ENCODE data around the gene RAP1GAP.
A peak's percentile ranks its signal among the peaks of the same experiment; 100 is the strongest.

The RAP1GAP gene

GRCh38 chr1:21604208-21604957, 64.8 kb downstream of the RAP1GAP start:
- DNase-seq = peak; percentile 7
- in situ Hi-C loops (cut with HindIII; ENCODE audit: low pct_ligation_motif_present, low pct_unique_long_range_greater_than_20kb, low sequenced_read_pairs) = no loop called here

GRCh38 chr1:21603177-21604138, 65.7 kb downstream of the RAP1GAP start:
- in situ Hi-C loops (cut with HindIII; ENCODE audit: low pct_ligation_motif_present, low pct_unique_long_range_greater_than_20kb, low sequenced_read_pairs) = no loop called here
- DNase-seq = no peak

GRCh38 chr1:21601278-21602048, 67.7 kb downstream of the RAP1GAP start:
- in situ Hi-C loops (cut with HindIII; ENCODE audit: low pct_ligation_motif_present, low pct_unique_long_range_greater_than_20kb, low sequenced_read_pairs) = no loop called here

GRCh38 chr1:21599402-21599801, 69.8 kb downstream of the RAP1GAP start:
- no peak for DNase-seq
- in situ Hi-C loops (cut with HindIII; ENCODE audit: low pct_ligation_motif_present, low pct_unique_long_range_greater_than_20kb, low sequenced_read_pairs) = no loop called here

More at GRCh38 chr1:21601278-21602048, 67.7 kb downstream of the RAP1GAP start:
- DNase-seq = no peak

GRCh38 chr1:21598904-21599303, 70.3 kb downstream of the RAP1GAP start:
- no peak for DNase-seq
- in situ Hi-C loops (cut with HindIII; ENCODE audit: low pct_ligation_motif_present, low pct_unique_long_range_greater_than_20kb, low sequenced_read_pairs) = no loop called here

- no peak for DNase-seq
- in situ Hi-C loops (cut with HindIII; ENCODE audit: low pct_ligation_motif_present, low pct_unique_long_range_greater_than_20kb, low sequenced_read_pairs) = no loop called here
Measured at GRCh38 chr1:21598417-21598816, 70.7 kb downstream of the RAP1GAP start.

- no peak for DNase-seq
- in situ Hi-C loops (cut with HindIII; ENCODE audit: low pct_ligation_motif_present, low pct_unique_long_range_greater_than_20kb, low sequenced_read_pairs) = no loop called here
Measured at GRCh38 chr1:21597753-21598152, 71.4 kb downstream of the RAP1GAP start.

GRCh38 chr1:21596628-21597027, 72.5 kb downstream of the RAP1GAP start:
- in situ Hi-C loops (cut with HindIII; ENCODE audit: low pct_ligation_motif_present, low pct_unique_long_range_greater_than_20kb, low sequenced_read_pairs) = no loop called here
- no peak for DNase-seq

- DNase-seq = no peak
- in situ Hi-C loops (cut with HindIII; ENCODE audit: low pct_ligation_motif_present, low pct_unique_long_range_greater_than_20kb, low sequenced_read_pairs) = no loop called here
Measured at GRCh38 chr1:21596174-21596573, 73.0 kb downstream of the RAP1GAP start.

GRCh38 chr1:21594935-21595897, 73.9 kb downstream of the RAP1GAP start:
- DNase-seq = peak; percentile 49
- in situ Hi-C loops (cut with HindIII; ENCODE audit: low pct_ligation_motif_present, low pct_unique_long_range_greater_than_20kb, low sequenced_read_pairs) = no loop called here

- peak; percentile 8 for DNase-seq
- in situ Hi-C loops (cut with HindIII; ENCODE audit: low pct_ligation_motif_present, low pct_unique_long_range_greater_than_20kb, low sequenced_read_pairs) = no loop called here
Measured at GRCh38 chr1:21594501-21594900, 74.7 kb downstream of the RAP1GAP start.

GRCh38 chr1:21593231-21593630, 75.9 kb downstream of the RAP1GAP start:
- in situ Hi-C loops (cut with HindIII; ENCODE audit: low pct_ligation_motif_present, low pct_unique_long_range_greater_than_20kb, low sequenced_read_pairs) = no loop called here
- DNase-seq = no peak

- DNase-seq = no peak
- in situ Hi-C loops (cut with HindIII; ENCODE audit: low pct_ligation_motif_present, low pct_unique_long_range_greater_than_20kb, low sequenced_read_pairs) = no loop called here
Measured at GRCh38 chr1:21592086-21592865, 76.9 kb downstream of the RAP1GAP start.

- in situ Hi-C loops (cut with HindIII; ENCODE audit: low pct_ligation_motif_present, low pct_unique_long_range_greater_than_20kb, low sequenced_read_pairs) = no loop called here
- DNase-seq = no peak
Measured at GRCh38 chr1:21590934-21591333, 78.2 kb downstream of the RAP1GAP start.

- in situ Hi-C loops (cut with HindIII; ENCODE audit: low pct_ligation_motif_present, low pct_unique_long_range_greater_than_20kb, low sequenced_read_pairs) = no loop called here
Measured at GRCh38 chr1:21590126-21590880, 78.9 kb downstream of the RAP1GAP start.

GRCh38 chr1:21589618-21590017, 79.5 kb downstream of the RAP1GAP start:
- in situ Hi-C loops (cut with HindIII; ENCODE audit: low pct_ligation_motif_present, low pct_unique_long_range_greater_than_20kb, low sequenced_read_pairs) = no loop called here
- DNase-seq = no peak

More at GRCh38 chr1:21590126-21590880, 78.9 kb downstream of the RAP1GAP start:
- no peak for DNase-seq
